Activated T-cell treated with anti-CD3 and anti-CD28 coated beads for 48 hours (primary cell): ENCODE data around the gene MTMR11.
A peak's percentile ranks its signal among the peaks of the same experiment; 100 is the strongest.

Experiments used
- DNase-seq: peaks from one replicate; pipeline ENCODE4 v3.0.0-alpha.2; 2020; ENCODE audit warnings: low read depth

MTMR11 gene

GRCh38 chr1:149936992-149937705 lies 470 bp upstream of the MTMR11 start:
- DNase-seq, result no peak

GRCh38 chr1:149934356-149934755 lies 2.3 kb downstream of the MTMR11 start:
- no peak for DNase-seq

GRCh38 chr1:149933208-149933607 lies 3.5 kb downstream of the MTMR11 start:
- DNase-seq, result no peak

GRCh38 chr1:149932474-149932873 lies 4.2 kb downstream of the MTMR11 start:
- DNase-seq, result no peak

GRCh38 chr1:149931212-149931790 lies 5.4 kb downstream of the MTMR11 start:
- DNase-seq, result no peak

- no peak for DNase-seq
Observed at GRCh38 chr1:149929856-149930255, 6.8 kb downstream of the MTMR11 start.

GRCh38 chr1:149928401-149928724 lies 8.3 kb downstream of the MTMR11 start:
- DNase-seq, result no peak

- DNase-seq, result peak; percentile 91
Observed at GRCh38 chr1:149927563-149928400, 8.9 kb downstream of the MTMR11 start, which contains the start of gene SF3B4. Gene SF3B4 (minus strand): TSS chr1:149927803. CDS start chr1:149927759, 44 bp downstream.

GRCh38 chr1:149927056-149927562 lies 9.6 kb downstream of the MTMR11 start:
- DNase-seq, result no peak

- DNase-seq, result no peak
Observed at GRCh38 chr1:149926296-149926695, 10.4 kb downstream of the MTMR11 start.

- no peak for DNase-seq
Observed at GRCh38 chr1:149925751-149926150, 10.9 kb downstream of the MTMR11 start.

- no peak for DNase-seq
Observed at GRCh38 chr1:149925345-149925744, 11.3 kb downstream of the MTMR11 start.

GRCh38 chr1:149923626-149924025 lies 13.1 kb downstream of the MTMR11 start:
- no peak for DNase-seq

GRCh38 chr1:149917571-149918144 lies 19.0 kb downstream of the MTMR11 start, which contains the start of gene SV2A:
Gene SV2A (minus strand): TSS chr1:149917844. CDS start chr1:149913840, 4,004 bp downstream.
- DNase-seq, result peak; percentile 39

- DNase-seq, result no peak
Observed at GRCh38 chr1:149916898-149917252, 19.8 kb downstream of the MTMR11 start.

GRCh38 chr1:149916193-149916897 lies 20.3 kb downstream of the MTMR11 start:
- no peak for DNase-seq

GRCh38 chr1:149915429-149916192 lies 21.1 kb downstream of the MTMR11 start:
- no peak for DNase-seq

GRCh38 chr1:149914545-149914944 lies 22.1 kb downstream of the MTMR11 start:
- DNase-seq, result no peak

- DNase-seq, result no peak
Observed at GRCh38 chr1:149906570-149907075, 30.1 kb downstream of the MTMR11 start.

- DNase-seq, result no peak
Observed at GRCh38 chr1:149903836-149904491, 32.7 kb downstream of the MTMR11 start.
